GM12875 (cell line): ENCODE results near the gene STPG1.

Experiments
- H3K4me3 ChIP-seq: one replicate; pipeline ENCODE4 v1.5.1; 2011; ENCODE audit warnings: low read depth, low read length, control low read depth
- TF ChIP-seq, protein P1 (sequence below): IDR thresholded peaks from 2 replicates; pipeline ENCODE4 v1.5.1; 2011; ENCODE audit warnings: low read depth, mild to moderate bottlenecking, control low read depth, inconsistent platforms, low read length, moderate library complexity, borderline replicate concordance; ENCODE audit not compliant: insufficient read depth

The STPG1 gene

GRCh38 chr1:24343412-24344089 is 70.0 kb downstream of the STPG1 start:
- TF ChIP-seq, protein P1, sequence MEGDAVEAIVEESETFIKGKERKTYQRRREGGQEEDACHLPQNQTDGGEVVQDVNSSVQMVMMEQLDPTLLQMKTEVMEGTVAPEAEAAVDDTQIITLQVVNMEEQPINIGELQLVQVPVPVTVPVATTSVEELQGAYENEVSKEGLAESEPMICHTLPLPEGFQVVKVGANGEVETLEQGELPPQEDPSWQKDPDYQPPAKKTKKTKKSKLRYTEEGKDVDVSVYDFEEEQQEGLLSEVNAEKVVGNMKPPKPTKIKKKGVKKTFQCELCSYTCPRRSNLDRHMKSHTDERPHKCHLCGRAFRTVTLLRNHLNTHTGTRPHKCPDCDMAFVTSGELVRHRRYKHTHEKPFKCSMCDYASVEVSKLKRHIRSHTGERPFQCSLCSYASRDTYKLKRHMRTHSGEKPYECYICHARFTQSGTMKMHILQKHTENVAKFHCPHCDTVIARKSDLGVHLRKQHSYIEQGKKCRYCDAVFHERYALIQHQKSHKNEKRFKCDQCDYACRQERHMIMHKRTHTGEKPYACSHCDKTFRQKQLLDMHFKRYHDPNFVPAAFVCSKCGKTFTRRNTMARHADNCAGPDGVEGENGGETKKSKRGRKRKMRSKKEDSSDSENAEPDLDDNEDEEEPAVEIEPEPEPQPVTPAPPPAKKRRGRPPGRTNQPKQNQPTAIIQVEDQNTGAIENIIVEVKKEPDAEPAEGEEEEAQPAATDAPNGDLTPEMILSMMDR, result no peak
- no peak overlapping the region for H3K4me3 ChIP-seq

DNA sequence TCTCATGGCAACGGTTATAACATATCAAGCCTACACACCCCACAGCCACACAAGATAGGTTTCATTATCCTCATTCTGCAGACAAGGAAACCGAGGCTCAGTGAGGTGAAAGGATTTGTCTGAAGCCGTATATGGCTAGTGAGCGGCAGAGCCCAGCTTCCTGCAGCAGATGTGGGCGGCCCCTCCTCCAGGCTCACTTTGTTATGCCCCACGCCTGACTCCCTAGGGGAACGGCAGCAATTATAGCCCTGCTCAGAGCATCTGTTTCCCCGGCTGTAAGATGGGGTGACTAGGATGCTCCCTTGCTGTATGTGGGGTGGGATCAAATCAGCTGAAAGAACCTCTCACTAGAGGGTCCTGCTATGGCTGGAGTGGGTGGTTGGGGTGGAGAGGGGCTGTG is 72.3 kb downstream of the STPG1 start:
- no peak overlapping the region for H3K4me3 ChIP-seq

GRCh38 chr1:24340770-24341169 is 72.8 kb downstream of the STPG1 start:
- H3K4me3 ChIP-seq, result no peak overlapping the region
- TF ChIP-seq, protein P1, result no peak

More for the DNA sequence above, 72.3 kb downstream of the STPG1 start:
- TF ChIP-seq, protein P1, result no peak

DNA sequence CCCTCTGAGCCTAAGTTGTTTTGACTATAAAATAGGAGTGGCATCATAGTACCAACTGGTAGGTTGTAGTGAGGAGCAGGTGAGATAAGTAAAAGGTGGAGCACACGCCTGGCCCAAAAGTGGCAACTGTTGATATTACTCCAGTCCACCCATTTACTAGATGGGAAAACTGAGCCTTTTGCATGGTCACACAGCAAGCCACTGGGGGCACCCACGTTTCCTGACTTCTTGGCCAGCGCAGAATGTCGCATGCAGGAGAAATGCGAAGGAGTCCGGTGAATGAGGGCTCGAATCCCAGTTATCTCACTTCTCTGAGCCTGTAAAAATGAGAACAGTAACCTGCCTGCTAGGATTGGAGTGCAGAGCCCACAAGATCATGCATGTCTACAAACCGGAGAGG is 73.6 kb downstream of the STPG1 start:
- TF ChIP-seq, protein P1, result no peak
- no peak overlapping the region for H3K4me3 ChIP-seq

- H3K4me3 ChIP-seq, result no peak overlapping the region
- TF ChIP-seq, protein P1, result no peak
Observed at GRCh38 chr1:24338447-24338846, 75.1 kb downstream of the STPG1 start.

DNA sequence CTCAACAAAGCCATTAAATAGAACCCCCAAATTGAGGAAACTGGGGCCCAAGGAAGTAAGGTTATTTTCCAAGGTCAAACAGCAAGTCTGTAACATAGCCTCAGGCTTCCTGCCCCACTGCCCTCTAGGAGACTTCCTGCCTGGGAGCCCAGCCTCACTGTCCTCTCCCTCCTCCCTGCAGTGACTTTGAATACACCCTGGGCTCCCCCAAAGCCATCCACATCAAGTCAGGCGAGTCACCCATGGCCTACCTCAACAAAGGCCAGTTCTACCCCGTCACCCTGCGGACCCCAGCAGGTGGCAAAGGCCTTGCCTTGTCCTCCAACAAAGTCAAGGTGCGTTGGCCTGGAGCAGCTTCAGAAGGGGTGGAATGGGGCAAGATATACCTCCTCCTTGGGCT is 76.1 kb downstream of the STPG1 start:
- TF ChIP-seq, protein P1, result no peak
- H3K4me3 ChIP-seq, result no peak overlapping the region

DNA sequence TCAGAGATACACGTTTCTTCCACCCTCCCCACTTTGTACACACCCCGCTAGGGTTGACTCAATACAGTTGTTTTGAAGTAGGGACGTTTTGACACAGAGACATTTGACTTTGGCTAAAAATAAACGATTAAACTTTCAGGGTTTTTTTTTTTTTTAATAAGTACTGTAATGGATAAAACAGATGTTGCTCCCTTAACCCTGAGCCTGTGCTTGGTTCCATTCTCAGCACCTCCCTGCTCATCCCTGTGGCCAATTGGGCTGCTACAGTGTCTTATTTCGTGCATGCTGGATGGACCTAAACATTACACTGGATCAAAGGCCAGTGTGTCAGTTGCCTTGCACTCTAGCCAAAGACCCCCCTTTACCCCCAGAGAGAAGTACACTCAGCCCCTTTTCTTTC is 77.5 kb downstream of the STPG1 start:
- no peak overlapping the region for H3K4me3 ChIP-seq
- TF ChIP-seq, protein P1, result no peak
